Neural crest cell (in vitro differentiated cells): ENCODE measurements around the gene OSER1. TPM values are rescaled to one million over a fixed set of nuclear protein-coding genes. Genes with fewer than 3 reads are reported as not detected.
"Not testable (repeated sequence)": the region's sequence is repeated elsewhere in the genome, so short reads cannot be mapped to it uniquely, and the experiment has no call there.

Experiments
- DNase-seq: peaks from one replicate; pipeline ENCODE4 v3.0.0; 2021; ENCODE audit warnings: low read depth, mixed read lengths, low spot score
- H3K27ac Mint-ChIP-seq: one replicate; pipeline ENCODE4 v1.8.0; 2021; ENCODE audit warnings: mild to moderate bottlenecking, mixed read lengths; ENCODE audit not compliant: unreplicated experiment
- H3K27me3 Mint-ChIP-seq: 2 replicates; pipeline ENCODE4 v1.8.0; 2021; ENCODE audit warnings: low read depth, mild to moderate bottlenecking, mixed read lengths
- H3K36me3 Mint-ChIP-seq: 2 replicates; pipeline ENCODE4 v1.8.0; 2021; ENCODE audit warnings: low read depth, mild to moderate bottlenecking, mixed read lengths
- H3K4me1 Mint-ChIP-seq: 2 replicates; pipeline ENCODE4 v1.8.0; 2021; ENCODE audit warnings: mixed read lengths
- H3K4me3 Mint-ChIP-seq: one replicate; pipeline ENCODE4 v1.8.0; 2021; ENCODE audit warnings: mild to moderate bottlenecking, mixed read lengths
- H3K9me3 Mint-ChIP-seq: 2 replicates; pipeline ENCODE4 v1.8.0; 2021; ENCODE audit warnings: mixed read lengths
- total RNA-seq: library from RNA; stranded (reverse); gene quantifications from 2 replicates; pipeline ENCODE4 v1.2.1, GENCODE V29; 2021
- TF ChIP-seq, protein P1 (sequence below): fragments of 200-600 bp; sonication (generic); conservative IDR thresholded peaks from 2 replicates; pipeline ENCODE4 v1.5.0; 2021; ENCODE audit warnings: antibody characterized with exemption, mild to moderate bottlenecking

OSER1 gene
- total RNA-seq, 1 donor from 2014 or later: 26.6 TPM

DNA sequence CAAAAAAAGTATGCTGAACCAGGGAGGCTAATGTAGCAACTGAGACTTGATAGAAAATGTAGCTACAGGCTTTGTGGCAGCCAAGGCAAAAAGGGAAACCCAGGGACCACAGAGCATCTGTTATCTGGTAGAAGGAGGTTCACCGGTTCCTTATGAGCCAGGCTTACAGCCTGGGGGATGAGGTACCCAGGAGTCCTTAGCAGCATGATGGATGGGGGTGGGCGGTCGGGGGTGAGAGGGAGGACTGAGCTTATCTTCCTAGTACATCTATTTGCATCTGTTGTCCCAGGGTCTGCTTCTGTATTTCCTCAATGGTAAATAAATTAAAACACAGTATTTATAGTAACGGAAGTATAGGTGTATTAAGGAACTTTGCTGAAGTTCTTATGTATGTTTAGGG lies 35.4 kb upstream of the OSER1 start:
- no peak overlapping the region for H3K4me3 Mint-ChIP-seq
- no peak for DNase-seq
- TF ChIP-seq, protein P1, sequence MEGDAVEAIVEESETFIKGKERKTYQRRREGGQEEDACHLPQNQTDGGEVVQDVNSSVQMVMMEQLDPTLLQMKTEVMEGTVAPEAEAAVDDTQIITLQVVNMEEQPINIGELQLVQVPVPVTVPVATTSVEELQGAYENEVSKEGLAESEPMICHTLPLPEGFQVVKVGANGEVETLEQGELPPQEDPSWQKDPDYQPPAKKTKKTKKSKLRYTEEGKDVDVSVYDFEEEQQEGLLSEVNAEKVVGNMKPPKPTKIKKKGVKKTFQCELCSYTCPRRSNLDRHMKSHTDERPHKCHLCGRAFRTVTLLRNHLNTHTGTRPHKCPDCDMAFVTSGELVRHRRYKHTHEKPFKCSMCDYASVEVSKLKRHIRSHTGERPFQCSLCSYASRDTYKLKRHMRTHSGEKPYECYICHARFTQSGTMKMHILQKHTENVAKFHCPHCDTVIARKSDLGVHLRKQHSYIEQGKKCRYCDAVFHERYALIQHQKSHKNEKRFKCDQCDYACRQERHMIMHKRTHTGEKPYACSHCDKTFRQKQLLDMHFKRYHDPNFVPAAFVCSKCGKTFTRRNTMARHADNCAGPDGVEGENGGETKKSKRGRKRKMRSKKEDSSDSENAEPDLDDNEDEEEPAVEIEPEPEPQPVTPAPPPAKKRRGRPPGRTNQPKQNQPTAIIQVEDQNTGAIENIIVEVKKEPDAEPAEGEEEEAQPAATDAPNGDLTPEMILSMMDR: no peak
- H3K27me3 Mint-ChIP-seq: peaks cover 43% of the 10 kb centered on the region
- peaks cover 12% of the 10 kb centered on the region for H3K4me1 Mint-ChIP-seq
- no peak overlapping the region for H3K27ac Mint-ChIP-seq
- H3K9me3 Mint-ChIP-seq: no peaks in the 10 kb centered on the region
- no peaks in the 10 kb centered on the region for H3K36me3 Mint-ChIP-seq

DNA sequence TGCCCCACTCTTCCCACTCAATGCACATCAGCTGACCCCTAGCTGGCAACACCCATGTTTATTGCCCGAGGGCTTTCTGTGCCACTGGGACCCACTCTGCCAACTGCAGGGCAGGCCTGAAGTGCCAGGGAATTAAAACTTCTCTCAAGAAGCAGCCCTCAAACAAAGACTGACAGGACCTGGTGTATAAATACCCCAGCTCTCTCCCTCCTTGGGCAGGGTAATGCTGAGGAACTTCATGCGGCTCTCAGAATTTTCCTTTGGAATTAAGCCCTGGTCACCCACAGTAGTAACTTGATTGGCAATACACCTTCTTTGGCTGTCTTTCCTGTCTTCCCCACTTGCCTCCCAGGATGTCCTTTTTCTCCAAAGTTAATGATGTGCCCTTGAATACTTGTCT lies 31.2 kb upstream of the OSER1 start:
- Mint-ChIP-seq H3K27me3 (peaks cover 34% of the 10 kb centered on the region), H3K9me3 (no peaks in the 10 kb centered on the region), H3K27ac (no peak overlapping the region), H3K4me3 (no peak overlapping the region), H3K4me1 (peaks cover 3% of the 10 kb centered on the region), H3K36me3 (no peaks in the 10 kb centered on the region)
- TF ChIP-seq, protein P1: no peak
- DNase-seq: no peak

DNA sequence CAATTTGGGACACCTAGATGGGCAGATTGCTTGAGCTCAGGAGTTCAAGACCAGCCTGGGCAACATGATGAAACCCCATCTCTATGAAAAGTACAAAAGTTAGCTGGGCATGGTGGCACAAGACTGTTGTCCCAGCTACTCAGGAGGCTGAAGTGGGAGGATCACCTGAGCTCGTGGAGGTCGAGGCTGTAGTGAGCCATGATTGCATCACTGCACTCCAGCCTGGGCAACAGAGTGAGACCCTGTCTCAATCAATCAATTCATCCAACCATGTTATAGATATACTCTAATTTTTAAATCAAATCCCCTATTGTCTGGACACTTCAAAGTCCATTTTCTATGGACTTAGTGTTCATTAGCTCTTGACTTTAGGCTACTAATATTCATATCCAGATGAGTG lies 26.3 kb upstream of the OSER1 start:
- DNase-seq, H3K9me3 Mint-ChIP-seq, H3K4me3 Mint-ChIP-seq, H3K36me3 Mint-ChIP-seq, H3K4me1 Mint-ChIP-seq, H3K27ac Mint-ChIP-seq, H3K27me3 Mint-ChIP-seq: not testable (repeated sequence)

DNA sequence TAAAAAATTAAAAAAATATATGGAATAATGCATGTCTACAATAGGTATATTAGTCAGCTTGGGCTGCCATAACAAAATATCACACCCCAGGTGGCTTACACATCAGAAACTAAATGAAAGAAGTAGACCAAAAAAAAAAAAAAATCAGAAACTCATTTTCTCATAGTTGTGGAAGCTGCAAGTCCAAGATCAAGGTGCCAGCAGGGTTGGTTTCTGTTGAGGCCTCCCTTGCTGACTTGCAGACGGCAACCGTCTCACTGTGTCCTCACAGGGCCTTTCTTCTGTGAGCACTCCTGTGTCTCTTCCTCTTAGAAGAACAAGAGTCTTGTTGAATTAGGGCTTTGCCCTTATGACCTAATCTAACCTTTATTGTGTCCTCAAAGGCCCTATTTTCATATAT lies 25.1 kb upstream of the OSER1 start:
- DNase-seq: no peak
- H3K27ac Mint-ChIP-seq: no peak overlapping the region
- peaks cover 11% of the 10 kb centered on the region for H3K4me1 Mint-ChIP-seq
- H3K27me3 Mint-ChIP-seq: no peaks in the 10 kb centered on the region
- H3K36me3 Mint-ChIP-seq: no peaks in the 10 kb centered on the region
- no peaks in the 10 kb centered on the region for H3K9me3 Mint-ChIP-seq
- TF ChIP-seq, protein P1: no peak
- H3K4me3 Mint-ChIP-seq: no peak overlapping the region

DNA sequence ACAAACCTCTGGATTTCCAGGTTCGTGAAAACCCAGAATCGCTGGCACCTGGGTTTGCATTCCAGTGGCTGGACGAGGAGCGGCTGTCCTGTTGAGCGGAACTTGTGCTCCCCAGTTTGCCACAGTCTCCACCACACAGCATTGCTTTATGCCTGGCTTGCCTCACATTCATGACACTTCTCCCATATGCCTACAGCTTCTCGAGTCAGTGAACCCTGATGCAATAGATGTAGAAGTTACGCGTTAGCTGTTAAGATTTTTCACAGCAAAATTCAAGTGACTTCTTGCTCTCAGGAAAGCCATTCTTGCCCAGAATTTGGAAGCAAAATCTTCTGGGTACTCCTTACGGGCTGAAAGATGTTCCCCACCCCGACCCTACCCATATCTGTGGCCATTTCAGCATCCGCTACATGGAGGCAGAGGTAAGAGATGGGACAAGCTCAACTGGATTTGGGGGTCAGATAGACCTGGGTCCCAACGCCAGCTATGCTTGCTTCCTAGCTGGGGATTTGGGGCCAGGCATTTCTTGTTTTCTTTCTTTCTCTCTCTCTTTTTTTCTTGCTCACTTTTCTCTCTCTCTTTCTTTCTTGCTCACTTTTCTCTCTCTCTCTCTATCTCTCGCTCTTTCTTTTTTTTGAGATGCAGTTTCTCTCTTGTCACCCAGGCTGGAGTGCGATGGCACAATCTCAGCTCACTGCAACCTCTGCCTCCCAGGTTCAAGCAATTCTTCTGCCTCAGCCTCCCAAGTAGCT lies 24.2 kb upstream of the OSER1 start:
- no peak for DNase-seq
- Mint-ChIP-seq H3K4me3 (no peak overlapping the region), H3K27ac (no peak overlapping the region)

DNA sequence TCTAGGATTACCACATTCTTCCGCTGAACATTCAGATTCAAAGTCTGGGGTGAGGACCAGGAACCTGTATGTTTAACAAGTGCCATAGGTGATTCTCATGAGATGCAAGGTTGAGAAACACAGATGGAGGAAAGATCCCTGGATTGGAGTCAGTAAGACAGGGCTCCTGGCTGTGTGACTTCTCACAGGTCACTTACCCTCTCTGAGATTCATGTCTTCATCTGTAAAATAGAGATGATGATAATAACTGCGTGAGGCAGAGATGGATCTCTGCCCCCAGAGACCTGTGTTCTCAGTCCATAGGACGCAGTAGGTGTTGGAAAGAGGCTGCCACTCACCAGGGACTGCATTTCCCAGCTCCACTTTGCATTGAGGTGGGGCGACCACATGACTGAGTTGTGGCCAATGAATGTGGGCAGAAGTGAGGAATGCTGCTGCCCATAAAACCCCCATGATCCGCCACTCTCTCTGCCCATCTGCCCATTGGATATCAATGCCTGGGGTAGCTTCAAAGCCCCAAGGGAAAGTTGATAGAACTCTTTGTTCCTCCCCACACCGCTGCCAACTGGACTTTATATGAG lies 23.0 kb upstream of the OSER1 start:
- TF ChIP-seq, protein P1: no peak
- Mint-ChIP-seq H3K4me3 (no peak overlapping the region), H3K27ac (no peak overlapping the region), H3K9me3 (no peaks in the 10 kb centered on the region), H3K4me1 (peaks cover 11% of the 10 kb centered on the region), H3K36me3 (no peaks in the 10 kb centered on the region), H3K27me3 (no peaks in the 10 kb centered on the region)
- DNase-seq: no peak

More for the DNA sequence above, 24.2 kb upstream of the OSER1 start:
- H3K4me1 Mint-ChIP-seq: peaks cover 11% of the 10 kb centered on the region
- no peaks in the 10 kb centered on the region for H3K27me3 Mint-ChIP-seq
- TF ChIP-seq, protein P1: no peak
- H3K36me3 Mint-ChIP-seq: no peaks in the 10 kb centered on the region
- no peaks in the 10 kb centered on the region for H3K9me3 Mint-ChIP-seq

DNA sequence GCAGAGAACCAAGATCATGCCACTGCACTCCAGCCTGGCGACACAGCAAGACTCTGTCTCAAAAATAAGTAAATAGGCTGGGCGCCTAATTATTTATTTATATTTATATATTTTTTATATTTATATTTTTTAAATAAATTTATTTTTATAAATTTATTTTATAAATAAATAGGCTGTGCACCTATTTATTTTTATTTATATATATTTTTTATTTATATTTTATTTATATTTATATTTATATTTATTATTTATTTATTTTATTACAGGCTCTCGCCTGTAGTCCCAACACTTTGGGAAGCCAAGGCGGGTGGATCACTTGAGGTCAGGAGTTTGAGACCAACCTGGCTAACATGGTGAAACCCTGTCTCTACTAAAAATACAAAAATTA lies 21.9 kb upstream of the OSER1 start:
- DNase-seq, H3K36me3 Mint-ChIP-seq: not testable (repeated sequence)

More for the DNA sequence above, 21.9 kb upstream of the OSER1 start:
- not testable (repeated sequence) for H3K27ac Mint-ChIP-seq, H3K27me3 Mint-ChIP-seq, H3K4me3 Mint-ChIP-seq, H3K9me3 Mint-ChIP-seq
- peaks cover 11% of the 10 kb centered on the region for H3K4me1 Mint-ChIP-seq
